PC-3 (cell line): ENCODE results near the gene RELL1. TPM values are rescaled to one million over a fixed set of nuclear protein-coding genes. Genes with fewer than 3 reads are reported as not detected.

Source experiments
- ATAC-seq: fragments of 200-7000 bp; cut with Tn5 transposase; 2 replicates; pipeline ENCODE4 v1.9.1; 2020; ENCODE audit warnings: mild to moderate bottlenecking, moderate library complexity
- BruUV-seq: library from RNA; stranded (reverse); fragments of 400-500 nt; replicated peaks from 2 replicates; lab custom pipeline; 2021; lab: Mats Ljungman, UMichigan
- CTCF ChIA-PET: fragments of 300-600 bp; sonication (Branson Sonifier 250); formaldehyde crosslinking; loops from one replicate; lab custom pipeline; 2022; ENCODE audit warnings: antibody characterized with exemption; lab: Charles Lee
- POLR2A ChIA-PET: fragments of 300-600 bp; sonication (Branson Sonifier 250); formaldehyde crosslinking; loops from one replicate; lab custom pipeline; 2022; ENCODE audit warnings: antibody characterized with exemption; ENCODE audit not compliant: unreplicated experiment; lab: Charles Lee
- DNase-seq: peaks from one replicate; pipeline ENCODE4 v3.0.0-alpha.2; 2015
- H2AFZ ChIP-seq: fragments of 300-600 bp; sonication (generic); 2 replicates; pipeline ENCODE4 v1.6.0; 2016; ENCODE audit warnings: antibody characterized with exemption, low read length
- H3F3A ChIP-seq: fragments of 300-600 bp; sonication (generic); one replicate; pipeline ENCODE4 v1.6.0; 2017; ENCODE audit warnings: antibody characterized with exemption, low read length, control low read depth, mild to moderate bottlenecking; ENCODE audit not compliant: unreplicated experiment
- H3K27ac ChIP-seq: fragments of 300-600 bp; sonication (generic); 2 replicates; pipeline ENCODE4 v1.5.1; 2016; ENCODE audit warnings: mild to moderate bottlenecking, low read length
- H3K27me3 ChIP-seq: fragments of 300-600 bp; sonication (generic); 2 replicates; pipeline ENCODE4 v1.6.1; 2016; ENCODE audit warnings: low read length, mixed read lengths
- H3K36me3 ChIP-seq: fragments of 300-600 bp; sonication (generic); 2 replicates; pipeline ENCODE4 v1.6.1; 2016; ENCODE audit warnings: low read depth, mixed run types, low read length, mixed read lengths
- H3K4me1 ChIP-seq: fragments of 300-600 bp; sonication (generic); 2 replicates; pipeline ENCODE4 v1.5.1; 2016; ENCODE audit warnings: low read length; ENCODE audit not compliant: insufficient read depth
- H3K4me2 ChIP-seq: fragments of 300-600 bp; sonication (generic); 2 replicates; pipeline ENCODE4 v1.6.0; 2016; ENCODE audit warnings: low read length
- H3K4me3 ChIP-seq: fragments of 300-600 bp; sonication (generic); 2 replicates; pipeline ENCODE4 v1.5.1; 2016; ENCODE audit warnings: mild to moderate bottlenecking, low read length, mixed read lengths
- H3K79me2 ChIP-seq: fragments of 300-600 bp; sonication (generic); 2 replicates; pipeline ENCODE4 v1.6.1; 2017; ENCODE audit warnings: low read length, mixed read lengths
- H3K9ac ChIP-seq: fragments of 300-600 bp; sonication (generic); 2 replicates; pipeline ENCODE4 v1.6.0; 2016; ENCODE audit warnings: mild to moderate bottlenecking, low read length
- H3K9me2 ChIP-seq: fragments of 300-600 bp; sonication (generic); replicated peaks from 2 replicates; pipeline ENCODE4 v1.6.1; 2016; ENCODE audit warnings: mixed run types, low read length, mixed read lengths
- H3K9me3 ChIP-seq: fragments of 300-600 bp; sonication (generic); 2 replicates; pipeline ENCODE4 v1.6.1; 2016; ENCODE audit warnings: low read length, mixed read lengths
- H4K20me1 ChIP-seq: fragments of 300-600 bp; sonication (generic); 2 replicates; pipeline ENCODE4 v1.6.1; 2016; ENCODE audit warnings: low read length, mixed read lengths
- EZH2 ChIP-seq: fragments of 300-600 bp; sonication (generic); IDR thresholded peaks from one replicate; pipeline ENCODE4 v1.6.1; 2017; ENCODE audit warnings: antibody characterized with exemption, mild to moderate bottlenecking, low read length; ENCODE audit not compliant: unreplicated experiment
- EZH2phosphoT487 ChIP-seq: fragments of 300-600 bp; sonication (generic); IDR thresholded peaks from 2 replicates; pipeline ENCODE4 v1.6.1; 2018; ENCODE audit warnings: mild to moderate bottlenecking, antibody characterized with exemption, low read length, borderline replicate concordance
- intact Hi-C: fragments of 100-400 bp; cut with micrococcal nuclease; formaldehyde crosslinking; loops from 2 replicates; pipeline ENCODE4 v1.9.0; 2023
- total RNA-seq: library from RNA; depleted of rRNA; stranded (reverse); fragments of >200 nt; gene quantifications from 2 replicates; pipeline ENCODE4 v1.2.3, GENCODE V29; 2014
- TF ChIP-seq, protein P1 (sequence below): fragments of 300-600 bp; sonication (generic); conservative IDR thresholded peaks from 2 replicates; pipeline ENCODE4 v1.5.1; 2017; ENCODE audit warnings: antibody characterized with exemption, low read depth, mild to moderate bottlenecking, low read length

The RELL1 gene
- total RNA-seq, 1 experiment from 2014 or later = 14.6 TPM

- H3K4me1 ChIP-seq = peaks cover 10% of the 10 kb centered on the region
- ChIA-PET POLR2A (interaction anchor here (0.6 kb wide), 2 partner anchors 31 to 32 kb away, joined by 4 read pairs; no protein-coding TSS in a partner anchor), CTCF (interaction anchor here (0.6 to 0.9 kb wide), 3 partner anchors 84 to 140 kb away, joined by 3 to 6 read pairs (median 3); partner anchors contain the start of gene PGM2)
- peak overlapping the region; percentile 96 for H3K4me2 ChIP-seq
- no TSS peak for BruUV-seq
- intact Hi-C loops = loop anchor here (5.0 kb wide), 2 partner anchors 39 to 116 kb away; no protein-coding TSS in a partner anchor
- no peaks in the 10 kb centered on the region for H4K20me1 ChIP-seq
- no peaks in the 10 kb centered on the region for H3K27me3 ChIP-seq
- H3K79me2 ChIP-seq = no peaks in the 10 kb centered on the region
- DNase-seq (no peak), ATAC-seq (peak; percentile 30)
- H3K9ac ChIP-seq = peak overlapping the region; percentile 69
- H3K9me3 ChIP-seq = no peaks in the 10 kb centered on the region
- TF ChIP-seq EZH2phosphoT487 (no peak), EZH2 (no peak)
- TF ChIP-seq, protein P1, sequence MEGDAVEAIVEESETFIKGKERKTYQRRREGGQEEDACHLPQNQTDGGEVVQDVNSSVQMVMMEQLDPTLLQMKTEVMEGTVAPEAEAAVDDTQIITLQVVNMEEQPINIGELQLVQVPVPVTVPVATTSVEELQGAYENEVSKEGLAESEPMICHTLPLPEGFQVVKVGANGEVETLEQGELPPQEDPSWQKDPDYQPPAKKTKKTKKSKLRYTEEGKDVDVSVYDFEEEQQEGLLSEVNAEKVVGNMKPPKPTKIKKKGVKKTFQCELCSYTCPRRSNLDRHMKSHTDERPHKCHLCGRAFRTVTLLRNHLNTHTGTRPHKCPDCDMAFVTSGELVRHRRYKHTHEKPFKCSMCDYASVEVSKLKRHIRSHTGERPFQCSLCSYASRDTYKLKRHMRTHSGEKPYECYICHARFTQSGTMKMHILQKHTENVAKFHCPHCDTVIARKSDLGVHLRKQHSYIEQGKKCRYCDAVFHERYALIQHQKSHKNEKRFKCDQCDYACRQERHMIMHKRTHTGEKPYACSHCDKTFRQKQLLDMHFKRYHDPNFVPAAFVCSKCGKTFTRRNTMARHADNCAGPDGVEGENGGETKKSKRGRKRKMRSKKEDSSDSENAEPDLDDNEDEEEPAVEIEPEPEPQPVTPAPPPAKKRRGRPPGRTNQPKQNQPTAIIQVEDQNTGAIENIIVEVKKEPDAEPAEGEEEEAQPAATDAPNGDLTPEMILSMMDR = no peak
- no peak overlapping the region for H3K27ac ChIP-seq
- peak overlapping the region; percentile 83 for H2AFZ ChIP-seq
- no peaks in the 10 kb centered on the region for H3F3A ChIP-seq
- H3K9me2 ChIP-seq = no peaks in the 10 kb centered on the region
- no peaks in the 10 kb centered on the region for H3K36me3 ChIP-seq
- peak overlapping the region; percentile 85 for H3K4me3 ChIP-seq
These were observed 278 bp downstream of the RELL1 start for GRCh38 chr4:37685823-37686372.

- H3K36me3 ChIP-seq = no peaks in the 10 kb centered on the region
- no peak overlapping the region for H3K27ac ChIP-seq
- ATAC-seq = no peak
- peak overlapping the region; percentile 69 for H3K9ac ChIP-seq
- no peaks in the 10 kb centered on the region for H3K27me3 ChIP-seq
- H3K4me3 ChIP-seq = peak overlapping the region; percentile 85
- peak; percentile 9 for DNase-seq
- no peaks in the 10 kb centered on the region for H3K9me3 ChIP-seq
- ChIA-PET POLR2A (no interaction called here), CTCF (interaction anchor here (0.6 kb wide), 1 partner anchor 931 kb away, joined by 6 read pairs; no protein-coding TSS in a partner anchor)
- H3F3A ChIP-seq = no peaks in the 10 kb centered on the region
- H4K20me1 ChIP-seq = no peaks in the 10 kb centered on the region
- intact Hi-C loops = loop anchor here (5.0 kb wide), 2 partner anchors 38 to 117 kb away; no protein-coding TSS in a partner anchor
- peaks cover 10% of the 10 kb centered on the region for H3K4me1 ChIP-seq
- H3K9me2 ChIP-seq = no peaks in the 10 kb centered on the region
- BruUV-seq = TSS peak; percentile 56
- TF ChIP-seq EZH2phosphoT487 (no peak), EZH2 (no peak)
- TF ChIP-seq, protein P1 = no peak
- peak overlapping the region; percentile 83 for H2AFZ ChIP-seq
- no peaks in the 10 kb centered on the region for H3K79me2 ChIP-seq
- H3K4me2 ChIP-seq = peak overlapping the region; percentile 96
These were observed 884 bp downstream of the RELL1 start for GRCh38 chr4:37685161-37685822.
